ENCODE data around the gene EGLN3.

The EGLN3 gene

GRCh38 chr14:33962016-33962415, 11.1 kb upstream of the EGLN3 start:
- DNase-seq = no peak

GRCh38 chr14:33959692-33960151, 8.8 kb upstream of the EGLN3 start:
- DNase-seq = no peak

GRCh38 chr14:33958605-33959226, 7.8 kb upstream of the EGLN3 start:
- DNase-seq = no peak

DNA sequence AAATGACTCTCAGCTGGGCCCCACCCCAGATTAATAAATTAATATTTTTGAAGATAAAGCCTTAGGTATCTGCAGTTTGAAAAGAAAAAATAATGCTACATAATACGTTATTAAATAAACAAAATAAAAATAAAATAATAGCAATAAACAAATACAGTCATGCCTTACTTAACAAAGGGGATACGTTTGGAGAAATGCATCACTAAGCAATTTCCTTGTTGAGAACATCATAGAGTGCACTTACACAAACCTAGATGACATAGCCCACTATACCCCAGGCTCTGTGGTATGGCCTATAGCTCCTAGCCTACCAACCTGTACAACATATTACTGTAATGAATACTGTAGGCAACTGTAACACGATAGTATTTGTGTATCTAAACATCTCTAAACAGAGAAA, 7.1 kb upstream of the EGLN3 start:
- DNase-seq = no peak

DNA sequence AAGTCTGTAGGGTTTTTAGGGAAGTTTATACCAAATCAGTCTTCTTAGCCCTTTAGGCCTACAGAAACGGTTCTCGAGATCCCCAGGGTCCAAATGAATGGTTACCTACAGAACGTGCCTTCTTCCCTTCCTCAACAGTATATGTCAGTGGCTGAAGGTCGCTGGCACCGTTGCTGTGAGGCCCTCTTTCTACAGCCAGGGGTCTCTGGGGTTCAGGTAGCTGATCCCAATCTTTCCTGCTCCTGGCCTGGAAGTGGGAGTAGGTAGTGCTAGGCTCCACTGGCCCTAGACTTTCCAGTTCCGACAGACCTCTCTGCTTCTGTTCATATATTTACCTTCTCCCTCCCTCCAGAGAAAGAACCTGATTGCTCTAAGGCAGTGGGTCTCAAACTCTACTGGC, 6.4 kb upstream of the EGLN3 start:
- no peak for DNase-seq

- DNase-seq = no peak
These were observed 5.8 kb upstream of the EGLN3 start for GRCh38 chr14:33956640-33957039.

GRCh38 chr14:33954016-33954598, 3.2 kb upstream of the EGLN3 start:
- DNase-seq = no peak

DNA sequence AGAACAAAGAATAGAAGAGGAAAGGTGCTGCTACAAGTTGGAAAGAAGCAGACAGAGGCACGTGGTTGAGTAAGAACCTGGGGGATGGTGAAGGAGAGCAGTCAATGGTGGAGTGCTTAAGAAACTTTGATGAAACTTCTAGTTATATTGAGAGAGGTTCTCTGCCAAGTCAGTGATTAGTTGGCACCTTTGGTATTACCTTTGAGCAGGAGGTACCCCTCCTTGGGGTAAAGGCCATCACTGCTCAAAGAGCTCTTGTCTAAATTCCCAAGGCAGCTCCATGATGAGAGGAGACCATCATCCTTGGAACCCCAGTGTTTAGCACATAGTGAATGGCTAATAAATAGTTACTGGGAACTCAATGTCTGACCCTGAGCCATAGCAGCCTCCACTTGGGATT, 1.7 kb upstream of the EGLN3 start:
- DNase-seq = no peak

- no peak for DNase-seq
These were observed 438 bp upstream of the EGLN3 start for GRCh38 chr14:33951183-33951840.

DNA sequence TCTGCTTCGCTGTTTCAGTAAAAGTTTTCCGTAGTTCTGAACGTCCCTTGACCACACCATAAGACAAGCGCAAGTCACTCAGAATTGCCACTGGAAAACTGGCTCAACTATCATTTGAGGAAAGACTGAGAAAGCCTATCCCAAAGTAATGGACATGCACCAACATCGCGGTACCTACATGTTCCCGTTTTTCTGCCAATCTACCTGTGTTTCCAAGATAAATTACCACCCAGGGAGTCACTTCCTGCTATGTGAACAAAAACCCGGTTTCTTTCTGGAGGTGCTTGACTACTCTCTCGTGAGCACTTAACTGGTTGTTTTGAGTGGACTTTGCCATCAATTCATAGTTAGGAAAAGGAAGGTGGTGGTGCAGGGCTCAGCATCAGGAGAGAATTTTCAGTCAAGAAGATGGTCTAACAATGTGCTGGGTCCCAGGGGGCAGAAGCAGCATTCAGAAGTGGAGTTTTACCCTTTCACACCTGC, 1.4 kb downstream of the EGLN3 start:
- no peak for DNase-seq

GRCh38 chr14:33948869-33949408, 1.9 kb downstream of the EGLN3 start:
- no peak for DNase-seq

DNA sequence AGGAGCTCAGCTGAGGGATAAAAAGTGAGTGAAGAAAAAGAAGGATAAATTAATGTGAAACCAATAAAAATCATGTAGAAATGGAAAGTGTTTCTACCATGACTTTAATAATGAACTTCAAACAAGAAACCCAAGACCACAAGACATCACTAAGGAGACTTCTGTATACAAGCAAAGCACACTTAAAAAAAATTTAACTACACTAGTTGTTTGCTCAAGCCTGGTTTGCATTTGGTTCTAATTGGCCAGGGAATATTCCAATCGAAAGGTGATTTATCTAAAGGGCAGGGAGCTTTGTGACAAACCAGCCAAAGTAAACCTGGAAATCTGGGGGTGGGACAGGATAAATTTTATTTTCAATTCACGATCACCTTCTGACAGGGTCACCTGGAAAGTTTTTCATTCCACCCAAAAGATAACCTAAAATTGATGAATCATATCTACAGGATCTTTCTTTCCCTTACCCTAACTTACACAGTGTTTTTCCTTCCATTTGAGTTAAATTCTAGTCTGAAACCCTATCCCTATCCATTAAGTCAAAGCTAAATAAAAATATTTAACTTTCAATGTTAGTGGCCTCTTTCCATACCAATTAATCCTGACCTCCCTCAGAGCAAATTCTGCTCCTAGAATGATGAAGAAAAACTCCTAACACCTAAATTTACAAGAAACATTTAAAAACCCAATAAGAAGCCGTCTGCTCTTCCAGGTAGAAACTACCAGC, 2.6 kb downstream of the EGLN3 start:
- no peak for DNase-seq

GRCh38 chr14:33946679-33947476, 4.0 kb downstream of the EGLN3 start:
- no peak for DNase-seq

GRCh38 chr14:33945210-33946088, 5.4 kb downstream of the EGLN3 start:
- no peak for DNase-seq

GRCh38 chr14:33943096-33943883, 7.6 kb downstream of the EGLN3 start:
- no peak for DNase-seq

DNA sequence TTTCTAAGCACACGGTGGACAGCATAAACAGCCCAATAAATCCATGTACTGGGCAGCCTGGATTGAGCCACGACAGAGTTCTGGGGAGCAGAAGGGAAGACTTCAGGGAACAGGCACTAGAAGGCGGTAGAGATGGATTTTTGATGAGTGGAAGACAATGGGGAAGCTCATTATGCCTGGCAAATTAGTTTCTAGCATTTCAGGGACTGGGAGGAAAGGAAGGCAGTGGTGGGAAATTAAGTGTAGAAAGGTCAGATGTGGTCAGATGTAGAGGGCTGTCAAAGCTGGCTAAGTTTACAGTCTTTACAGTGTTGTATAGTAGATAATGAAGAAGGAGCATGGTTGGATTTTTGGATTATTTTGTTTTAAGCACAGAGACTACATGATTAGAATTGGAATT, 9.2 kb downstream of the EGLN3 start:
- DNase-seq = no peak

DNA sequence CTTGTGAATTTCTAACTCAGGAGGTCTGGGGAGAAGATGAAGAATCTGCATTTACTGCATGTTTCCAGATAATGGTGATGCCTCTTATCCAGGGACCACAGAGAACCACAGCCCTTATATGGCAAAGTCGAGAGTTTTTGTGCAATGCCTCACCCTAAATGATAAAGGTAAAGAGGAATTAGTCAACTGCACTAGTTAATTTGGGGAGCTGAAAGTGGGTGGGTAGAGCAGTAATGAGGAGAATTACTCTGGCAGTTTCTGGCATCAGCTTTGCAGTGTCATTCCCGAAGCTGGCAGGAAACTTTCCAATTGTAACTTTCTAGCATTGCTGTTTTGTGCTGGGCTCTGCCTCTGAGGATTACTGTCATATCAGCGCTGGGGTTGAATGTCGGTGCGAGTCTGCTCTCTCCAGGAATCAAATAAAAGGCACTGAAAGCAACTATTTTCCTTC, 10.3 kb downstream of the EGLN3 start:
- DNase-seq = no peak

DNA sequence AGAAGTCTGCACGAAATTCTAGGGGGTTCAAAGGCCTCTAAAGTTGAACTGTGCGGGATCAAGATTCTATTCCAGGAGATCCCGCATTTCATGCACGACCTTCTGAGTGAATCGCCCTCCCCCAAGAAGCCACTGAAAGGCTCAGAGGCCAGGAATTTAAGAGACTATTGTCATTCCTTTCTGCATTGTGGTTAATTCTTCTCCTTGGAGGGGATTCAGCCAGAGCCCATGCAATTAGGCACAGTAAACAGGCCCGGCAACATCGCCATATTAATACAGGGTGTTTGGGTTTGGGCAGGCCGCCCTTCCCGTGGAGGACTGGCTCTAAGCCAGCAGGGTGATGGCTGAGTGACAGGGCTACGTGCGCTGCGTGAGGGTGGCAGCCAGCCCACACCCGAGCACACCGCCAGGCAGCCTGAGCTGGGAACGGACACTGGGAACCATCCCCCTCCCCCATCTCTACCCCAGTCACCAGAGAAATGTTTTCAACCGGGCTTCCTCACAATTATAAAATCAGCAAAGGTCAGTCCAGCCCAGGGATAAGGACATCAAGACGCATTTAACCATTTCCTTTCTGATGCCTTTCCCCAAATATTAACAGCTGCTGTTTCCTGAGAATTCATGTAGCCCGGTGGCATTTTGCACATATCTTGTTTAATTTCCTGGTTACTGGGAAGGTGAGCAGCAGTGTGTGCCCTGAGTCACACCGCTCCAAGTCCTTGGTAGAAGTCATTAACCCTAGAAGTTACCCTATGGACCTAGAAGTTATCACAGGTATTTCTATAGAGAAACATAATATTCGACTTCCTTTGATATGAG, 12.5 kb downstream of the EGLN3 start:
- DNase-seq = no peak

DNA sequence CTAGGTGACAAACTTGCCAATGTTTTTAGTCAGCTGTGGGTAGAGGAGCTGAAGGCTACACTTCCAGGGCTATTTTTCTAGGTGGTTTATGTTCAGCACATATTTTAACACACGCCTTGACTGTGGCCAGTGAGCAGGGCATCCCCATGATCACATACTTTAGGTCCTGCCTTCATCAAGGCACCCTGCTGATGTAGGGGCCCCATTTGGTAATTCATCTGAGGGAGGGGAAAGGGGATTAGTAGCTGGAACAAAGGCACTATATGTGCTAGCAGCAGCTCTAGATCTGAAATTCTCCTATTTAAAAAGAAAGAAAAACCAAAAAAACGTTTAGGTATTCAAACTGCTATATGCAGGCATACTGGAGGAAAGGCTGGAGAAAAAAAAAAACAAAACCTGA, 14.5 kb downstream of the EGLN3 start:
- no peak for DNase-seq

GRCh38 chr14:33934938-33935337, 15.9 kb downstream of the EGLN3 start:
- no peak for DNase-seq

Measured in activated CD8-positive, alpha-beta memory T cell treated with anti-CD3 and anti-CD28 coated beads for 24 hours (primary cell).